IPS-15b (cell line): Measurements from ENCODE around the gene SEPTIN6.
A peak's percentile ranks its signal among the peaks of the same experiment; 100 is the strongest.

Experiments
- H3K27me3 ChIP-seq: one replicate; pipeline ENCODE4 v1.6.1; 2013; ENCODE audit warnings: low read length; ENCODE audit not compliant: control insufficient read depth, insufficient read depth
- H3K36me3 ChIP-seq: one replicate; pipeline ENCODE4 v1.6.1; 2013; ENCODE audit warnings: low read length; ENCODE audit not compliant: control insufficient read depth, insufficient read depth
- H3K4me1 ChIP-seq: one replicate; pipeline ENCODE4 v1.6.1; 2013; ENCODE audit warnings: mild to moderate bottlenecking, low read length; ENCODE audit not compliant: control insufficient read depth, insufficient read depth
- H3K4me3 ChIP-seq: one replicate; pipeline ENCODE4 v1.5.1; 2013; ENCODE audit warnings: low read depth, low read length
- H3K9ac ChIP-seq: one replicate; pipeline ENCODE4 v1.6.1; 2013; ENCODE audit warnings: low read depth, mild to moderate bottlenecking, low read length
- H3K9me3 ChIP-seq: one replicate; pipeline ENCODE4 v1.6.1; 2013; ENCODE audit warnings: mild to moderate bottlenecking, low read length; ENCODE audit not compliant: control insufficient read depth, insufficient read depth

Gene SEPTIN6

GRCh38 chrX:119708936-119709335 lies 16.0 kb upstream of the SEPTIN6 start:
- H3K4me3 ChIP-seq: no peak overlapping the region
- peaks cover 11% of the 10 kb centered on the region for H3K9me3 ChIP-seq
- H3K27me3 ChIP-seq: no peaks in the 10 kb centered on the region
- no peaks in the 10 kb centered on the region for H3K36me3 ChIP-seq
- H3K4me1 ChIP-seq: no peaks in the 10 kb centered on the region
- H3K9ac ChIP-seq: no peak overlapping the region

- H3K36me3 ChIP-seq: no peaks in the 10 kb centered on the region
- no peaks in the 10 kb centered on the region for H3K4me1 ChIP-seq
- H3K9me3 ChIP-seq: peaks cover 11% of the 10 kb centered on the region
- H3K9ac ChIP-seq: no peak overlapping the region
- no peaks in the 10 kb centered on the region for H3K27me3 ChIP-seq
- H3K4me3 ChIP-seq: no peak overlapping the region
Measured at GRCh38 chrX:119706616-119707015, 13.6 kb upstream of the SEPTIN6 start.

GRCh38 chrX:119698845-119699244 lies 5.9 kb upstream of the SEPTIN6 start:
- Histone ChIP-seq H3K4me1 (peaks cover 8% of the 10 kb centered on the region), H3K36me3 (no peaks in the 10 kb centered on the region), H3K27me3 (peaks cover 17% of the 10 kb centered on the region), H3K4me3 (no peak overlapping the region), H3K9me3 (no peaks in the 10 kb centered on the region), H3K9ac (no peak overlapping the region)

- Histone ChIP-seq H3K9ac (no peak overlapping the region), H3K4me3 (no peak overlapping the region), H3K27me3 (peaks cover 18% of the 10 kb centered on the region), H3K4me1 (peaks cover 9% of the 10 kb centered on the region), H3K9me3 (no peaks in the 10 kb centered on the region), H3K36me3 (no peaks in the 10 kb centered on the region)
Measured at GRCh38 chrX:119696251-119696890, 3.4 kb upstream of the SEPTIN6 start.

GRCh38 chrX:119695535-119696050 lies 2.6 kb upstream of the SEPTIN6 start:
- H3K27me3 ChIP-seq: peaks cover 23% of the 10 kb centered on the region
- no peaks in the 10 kb centered on the region for H3K36me3 ChIP-seq
- no peaks in the 10 kb centered on the region for H3K9me3 ChIP-seq
- peaks cover 14% of the 10 kb centered on the region for H3K4me1 ChIP-seq
- H3K9ac ChIP-seq: no peak overlapping the region
- peak overlapping the region; percentile 64 for H3K4me3 ChIP-seq

GRCh38 chrX:119694601-119695534 lies 1.9 kb upstream of the SEPTIN6 start:
- Histone ChIP-seq H3K9me3 (no peaks in the 10 kb centered on the region), H3K4me3 (peak overlapping the region; percentile 64), H3K36me3 (no peaks in the 10 kb centered on the region), H3K9ac (no peak overlapping the region), H3K4me1 (peaks cover 14% of the 10 kb centered on the region), H3K27me3 (peaks cover 23% of the 10 kb centered on the region)

- H3K27me3 ChIP-seq: peaks cover 23% of the 10 kb centered on the region
- no peaks in the 10 kb centered on the region for H3K9me3 ChIP-seq
- no peaks in the 10 kb centered on the region for H3K36me3 ChIP-seq
- peak overlapping the region; percentile 64 for H3K4me3 ChIP-seq
- H3K4me1 ChIP-seq: peaks cover 12% of the 10 kb centered on the region
- no peak overlapping the region for H3K9ac ChIP-seq
Measured at GRCh38 chrX:119693996-119694451, 1.1 kb upstream of the SEPTIN6 start.

GRCh38 chrX:119692191-119693039 lies 553 bp downstream of the SEPTIN6 start:
- Histone ChIP-seq H3K9me3 (no peaks in the 10 kb centered on the region), H3K4me3 (peak overlapping the region; percentile 64), H3K4me1 (peaks cover 11% of the 10 kb centered on the region), H3K36me3 (no peaks in the 10 kb centered on the region), H3K27me3 (peaks cover 23% of the 10 kb centered on the region), H3K9ac (no peak overlapping the region)

- Histone ChIP-seq H3K36me3 (no peaks in the 10 kb centered on the region), H3K4me3 (peak overlapping the region; percentile 64), H3K9ac (no peak overlapping the region), H3K27me3 (peaks cover 23% of the 10 kb centered on the region), H3K4me1 (peaks cover 11% of the 10 kb centered on the region), H3K9me3 (no peaks in the 10 kb centered on the region)
Measured at GRCh38 chrX:119690921-119691716, 1.8 kb downstream of the SEPTIN6 start.

GRCh38 chrX:119688911-119689321 lies 4.1 kb downstream of the SEPTIN6 start:
- H3K36me3 ChIP-seq: no peaks in the 10 kb centered on the region
- peaks cover 6% of the 10 kb centered on the region for H3K4me1 ChIP-seq

More at GRCh38 chrX:119688911-119689321, 4.1 kb downstream of the SEPTIN6 start:
- no peak overlapping the region for H3K9ac ChIP-seq
- H3K9me3 ChIP-seq: no peaks in the 10 kb centered on the region
- H3K27me3 ChIP-seq: peaks cover 6% of the 10 kb centered on the region
- no peak overlapping the region for H3K4me3 ChIP-seq
